Heart left ventricle (tissue), 16 donors: ENCODE data around the gene ERC1. TPM values are rescaled to one million over a fixed set of nuclear protein-coding genes. Genes with fewer than 3 reads are reported as not detected.

Experiments
- ATAC-seq, 4 donors: fragments of 200-7000 bp; cut with Tn5 transposase; one replicate each; pipeline ENCODE4 v1.9.1; 2020 to 2022; ENCODE audit warnings: moderate library complexity in 4 of 4, mild to moderate bottlenecking in 3 of 4, moderate number of reproducible peaks in 1 of 4
- DNase-seq, 5 donors: peaks; one replicate each; pipeline ENCODE4 v3.0.0-alpha.2; 2020
- H3K27ac ChIP-seq, 12 donors: fragments of 200-600 bp; sonication (generic) in 4 of 12; one replicate each; pipeline versions ENCODE4 v1.5.0 to v1.8.0; 2016 to 2022; ENCODE audit warnings: mild to moderate bottlenecking in 2 of 12
- H3K27me3 ChIP-seq, 9 donors: fragments of 200-600 bp; sonication (generic) in 2 of 9; one replicate each; pipeline versions ENCODE4 v1.5.1 to v1.8.0; 2016 to 2022; ENCODE audit warnings: mild to moderate bottlenecking in 3 of 9
- H3K36me3 ChIP-seq, 9 donors: fragments of 200-600 bp; sonication (generic) in 2 of 9; one replicate each; pipeline versions ENCODE4 v1.5.0 to v1.8.0; 2018 to 2022; ENCODE audit warnings: mild to moderate bottlenecking in 2 of 9
- H3K4me1 ChIP-seq, 12 donors: fragments of 200-600 bp; sonication (generic) in 4 of 12; one replicate each; pipeline versions ENCODE4 v1.5.0 to v1.8.0; 2016 to 2022; ENCODE audit warnings: mild to moderate bottlenecking in 3 of 12
- H3K4me3 ChIP-seq, 12 donors: fragments of 200-600 bp; sonication (generic) in 4 of 12; one replicate each; pipeline versions ENCODE4 v1.5.0 to v1.8.0; 2017 to 2022; ENCODE audit warnings: mild to moderate bottlenecking in 9 of 12, moderate library complexity in 4 of 12
- H3K9me3 ChIP-seq, 12 donors: fragments of 200-600 bp; sonication (generic) in 4 of 12; one replicate each; pipeline versions ENCODE4 v1.5.0 to v1.8.0; 2016 to 2022; ENCODE audit warnings: mild to moderate bottlenecking in 1 of 12
- CTCF ChIP-seq, 12 donors: fragments of 200-600 bp; sonication (generic) in 4 of 12; IDR thresholded peaks; one replicate each; pipeline versions ENCODE4 v1.5.0 to v1.8.0; 2018 to 2022; ENCODE audit warnings: antibody characterized with exemption in 12 of 12, mild to moderate bottlenecking in 5 of 12
- POLR2A ChIP-seq, 2 donors: fragments of 450-650 bp; IDR thresholded peaks; one replicate each; pipeline ENCODE4 v1.6.1; 2017; ENCODE audit warnings: antibody characterized with exemption in 2 of 2, mild to moderate bottlenecking in 2 of 2, moderate library complexity in 2 of 2
- WGBS, 4 donors: extraction: QIAGEN DNeasy Blood & Tissue Kit in 2 of 4; methylation state at CpG; one replicate each; pipeline versions ENCODE4 v1.1.5 to v1.1.7; 2013 to 2018; 5-methylcytosine and 5-hydroxymethylcytosine counted together
- intact Hi-C, 10 donors: fragments of 100-400 bp; cut with DNase I; formaldehyde crosslinking; loops; one replicate each; pipeline versions ENCODE4 v1.11.1 to v1.14.2; 2022
- polyA plus RNA-seq, 2 donors: library from polyadenylated mRNA; stranded (reverse); fragments of 200-250 nt; gene quantifications; one replicate each; pipeline ENCODE4 v1.2.3, GENCODE V29; 2013
- total RNA-seq, 9 donors: library from RNA; depleted of rRNA in 2 of 9; stranded (reverse); fragments of >200 nt in 2 of 9; fragmentation: NEBNext Ultra II Directional in 3 of 9; extraction: Animal tissue kit (Norgen Biotek cat#: 25700) in 3 of 9; gene quantifications; one replicate each; pipeline versions ENCODE4 v1.1.0 to v1.2.4, GENCODE V29; 2016 to 2023
- donor health status: ischemic (EF 13 %, LVEDD 7.1; RV severe dilation, severe dysfunction).
- donor health status: healthy with polysubstance abuse.
- donor health status: DM: no; HTN: yes; CAD: no.
- donor health status: DM: no; HTN: no; CAD: no.
- donor health status: ischemic (EF 25% LVEDD 6.9; RV normal size, moderate dysfunction).
- donor health status: ischemic (EF 25% LVEDD 5.7; RV mildly dilated, moderate dysfunction).
- donor health status: healthy.
- donor health status: DM: yes; HTN: yes; CAD: no.
- donor health status: ischemic (EF 35%, LVEDD 5.7; RV mildly dilated, moderate dysfunction).
- donor health status: nonischemic (EF 11% LVEDD 7.7; RV severe dilation, severe dysfunction).
- donor health status: DM: yes; HTN: yes; CAD: no.
- donor health status: PGD.
- donor health status: ischemic (EF 29% LVEDD 5.4; RV normal size, mild dysfunction).
- donor health status: nonischemic (EF 23%, LVEDD 6.1; RV moderate dilation, normal function).

ERC1 gene
- total and polyA plus RNA-seq, 11 donors: 13.5 to 84.0 (median 47.9) TPM

DNA sequence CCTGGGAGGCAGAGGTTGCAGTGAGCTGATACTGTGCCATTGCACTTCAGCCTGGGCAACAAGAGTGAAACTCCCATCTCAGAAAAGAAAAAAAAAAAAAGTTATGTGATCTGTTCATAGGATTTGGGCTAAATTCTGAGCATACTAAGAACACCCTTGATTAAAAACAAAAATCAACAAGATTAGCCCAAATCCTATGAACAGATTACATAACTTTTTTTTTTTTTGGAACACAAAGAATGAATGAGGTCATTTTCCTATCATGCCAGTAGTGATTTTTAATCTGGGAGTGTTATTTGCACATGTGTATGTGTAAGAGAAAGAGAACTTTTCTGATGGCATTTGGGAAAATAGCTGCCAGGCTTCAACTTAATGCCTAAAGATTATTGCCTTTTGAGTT lies 208.7 kb downstream of the ERC1 start:
- TF ChIP-seq CTCF (IDR thresholded peaks at IDR 0.05) (no peak), POLR2A (IDR thresholded peaks at IDR 0.05) (no peak)
- peaks cover 0 to 24% (median 7%) of the 10 kb centered on the region in 12 donors for H3K4me1 ChIP-seq
- peaks cover 0 to 21% (median 4%) of the 10 kb centered on the region in 9 donors for H3K36me3 ChIP-seq
- DNase-seq: no peak
- peak in 1 of 4 donors; percentile 8 for ATAC-seq
- intact Hi-C loops: loop anchor here in 2 of 10 donors (5.0 to 10.0 kb wide), 2 partner anchors 385 to 393 kb away; partner anchors contain the start of gene FBXL14 (in 1 of the 2)
- no peaks in the 10 kb centered on the region for H3K27me3 ChIP-seq
- H3K27ac ChIP-seq: peak overlapping the region in 6 of 12 donors; percentile 1 to 46 (median 25)
- H3K4me3 ChIP-seq: no peak overlapping the region
- peaks cover 0 to 9% (median 0%) of the 10 kb centered on the region in 12 donors for H3K9me3 ChIP-seq

DNA sequence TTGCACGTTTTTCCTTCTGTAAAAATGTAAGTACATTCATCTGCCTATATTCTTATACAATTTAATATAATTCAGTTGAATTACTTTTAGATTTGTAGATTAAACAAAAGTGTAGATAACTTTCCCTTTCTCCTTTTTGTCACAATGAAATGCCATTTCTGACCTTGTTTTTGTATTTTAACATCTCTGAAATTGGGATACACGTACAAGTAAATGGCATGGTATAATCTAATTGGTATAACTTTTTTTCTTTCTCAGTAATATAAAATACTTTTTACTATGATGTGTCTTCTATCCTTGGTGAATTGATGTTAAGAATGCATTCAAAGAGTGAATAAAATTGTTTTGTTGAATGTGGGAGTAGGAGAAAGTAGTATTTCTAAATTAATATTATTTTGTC lies 210.0 kb downstream of the ERC1 start:
- no peak overlapping the region for H3K4me3 ChIP-seq
- H3K4me1 ChIP-seq: peaks cover 0 to 34% (median 12%) of the 10 kb centered on the region in 12 donors
- no peak for ATAC-seq
- H3K27me3 ChIP-seq: no peaks in the 10 kb centered on the region
- H3K36me3 ChIP-seq: peaks cover 0 to 21% (median 4%) of the 10 kb centered on the region in 9 donors
- intact Hi-C loops: loop anchor here in 2 of 10 donors (5.0 to 10.0 kb wide), 2 partner anchors 384 to 391 kb away; partner anchors contain the start of gene FBXL14 (in 1 of the 2)
- peaks cover 0 to 9% (median 0%) of the 10 kb centered on the region in 12 donors for H3K9me3 ChIP-seq
- no peak overlapping the region for H3K27ac ChIP-seq
- no peak for DNase-seq
- TF ChIP-seq POLR2A (IDR thresholded peaks at IDR 0.05): no peak
- no peak for TF ChIP-seq CTCF (IDR thresholded peaks at IDR 0.05)
- WGBS, 4 donors: 90 to 94% (median 92%) methylated on average over 2 of the region's 2 CpGs

- intact Hi-C loops: loop anchor here in 2 of 10 donors (5.0 to 10.0 kb wide), 2 partner anchors 383 to 390 kb away; partner anchors contain the start of gene FBXL14 (in 1 of the 2)
- H3K4me3 ChIP-seq: no peak overlapping the region
- no peaks in the 10 kb centered on the region for H3K27me3 ChIP-seq
- ATAC-seq (no peak), DNase-seq (no peak)
- H3K9me3 ChIP-seq: peaks cover 0 to 9% (median 0%) of the 10 kb centered on the region in 12 donors
- TF ChIP-seq POLR2A (IDR thresholded peaks at IDR 0.05): no peak
- peaks cover 0 to 21% (median 4%) of the 10 kb centered on the region in 9 donors for H3K36me3 ChIP-seq
- peak overlapping the region in 1 of 12 donors; percentile 33 for H3K27ac ChIP-seq
- 91 to 99% (median 98%) methylated on average over 1 of the region's 1 CpG for WGBS, 4 donors
- H3K4me1 ChIP-seq: peaks cover 0 to 41% (median 16%) of the 10 kb centered on the region in 12 donors
Observed at GRCh38 chr12:1201886-1202285, 210.9 kb downstream of the ERC1 start.

DNA sequence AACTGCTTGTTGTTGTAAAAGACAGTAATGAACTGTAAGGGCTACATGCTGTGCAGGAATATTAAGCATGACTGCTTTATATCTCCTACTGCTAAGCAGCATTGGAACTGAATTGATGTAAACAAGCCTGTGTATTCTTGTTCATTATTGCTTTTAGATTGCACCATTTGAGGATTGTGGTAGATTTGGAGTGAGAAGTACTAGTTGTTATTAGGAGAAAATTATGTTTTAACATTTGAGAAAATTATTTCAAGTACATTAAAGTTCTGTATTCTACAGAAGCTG lies 212.7 kb downstream of the ERC1 start:
- DNase-seq (no peak), ATAC-seq (peak in 3 of 4 donors; percentile 53 to 72 (median 62))
- Histone ChIP-seq H3K9me3 (peaks cover 0 to 5% (median 0%) of the 10 kb centered on the region in 12 donors), H3K27ac (peak overlapping the region; percentile 65 to 87 (median 79)), H3K4me3 (peak overlapping the region in 9 of 12 donors; percentile 38 to 62 (median 54)), H3K4me1 (peaks cover 0 to 51% (median 18%) of the 10 kb centered on the region in 12 donors), H3K36me3 (peaks cover 0 to 7% (median 0%) of the 10 kb centered on the region in 9 donors), H3K27me3 (no peaks in the 10 kb centered on the region)
- no peak for TF ChIP-seq POLR2A (IDR thresholded peaks at IDR 0.05)
- no peak for TF ChIP-seq CTCF (IDR thresholded peaks at IDR 0.05)
- intact Hi-C loops: loop anchor here in 2 of 10 donors (5.0 to 10.0 kb wide), 2 partner anchors 381 to 389 kb away; partner anchors contain the start of gene FBXL14 (in 1 of the 2)
